PC-3 (cell line): ENCODE data around the gene RXRA.

Source experiments
- CTCF ChIP-seq: fragments of 300-600 bp; sonication (generic); conservative IDR thresholded peaks from 2 replicates; pipeline ENCODE4 v1.5.1; 2017; ENCODE audit warnings: antibody characterized with exemption, low read depth, mild to moderate bottlenecking, low read length
- EZH2 ChIP-seq: fragments of 300-600 bp; sonication (generic); IDR thresholded peaks from one replicate; pipeline ENCODE4 v1.6.1; 2017; ENCODE audit warnings: antibody characterized with exemption, mild to moderate bottlenecking, low read length; ENCODE audit not compliant: unreplicated experiment
- EZH2phosphoT487 ChIP-seq: fragments of 300-600 bp; sonication (generic); IDR thresholded peaks from 2 replicates; pipeline ENCODE4 v1.6.1; 2018; ENCODE audit warnings: mild to moderate bottlenecking, antibody characterized with exemption, low read length, borderline replicate concordance

- TF ChIP-seq CTCF, result no peak
- TF ChIP-seq EZH2, result no peak
- TF ChIP-seq EZH2phosphoT487, result no peak
These were observed 47.0 kb downstream of the RXRA start for GRCh38 chr9:134373269-134373668.
